ENCODE data around the gene UBA6.

Gene UBA6

DNA sequence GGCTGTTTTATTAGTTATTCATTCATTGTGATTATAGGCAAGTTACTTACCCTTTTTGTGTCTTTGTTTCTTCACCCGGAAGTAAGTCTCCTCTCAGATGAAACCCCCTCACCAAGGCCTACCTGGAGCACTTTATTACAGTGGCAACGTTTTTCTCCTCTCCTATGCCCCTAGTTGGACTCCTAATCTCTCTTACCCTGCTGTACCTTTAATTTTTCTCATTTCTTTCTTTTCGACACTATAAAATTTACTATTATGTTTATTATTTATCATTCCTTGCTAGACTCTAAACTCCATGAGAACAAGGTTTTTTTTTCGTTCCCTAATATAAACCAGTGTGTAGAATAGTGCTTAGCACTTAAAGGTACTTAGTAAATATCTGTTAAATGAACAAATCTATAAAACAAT lies 124.9 kb downstream of the UBA6 start:
- DNase-seq (ENCODE audit: low read depth), result no peak

DNA sequence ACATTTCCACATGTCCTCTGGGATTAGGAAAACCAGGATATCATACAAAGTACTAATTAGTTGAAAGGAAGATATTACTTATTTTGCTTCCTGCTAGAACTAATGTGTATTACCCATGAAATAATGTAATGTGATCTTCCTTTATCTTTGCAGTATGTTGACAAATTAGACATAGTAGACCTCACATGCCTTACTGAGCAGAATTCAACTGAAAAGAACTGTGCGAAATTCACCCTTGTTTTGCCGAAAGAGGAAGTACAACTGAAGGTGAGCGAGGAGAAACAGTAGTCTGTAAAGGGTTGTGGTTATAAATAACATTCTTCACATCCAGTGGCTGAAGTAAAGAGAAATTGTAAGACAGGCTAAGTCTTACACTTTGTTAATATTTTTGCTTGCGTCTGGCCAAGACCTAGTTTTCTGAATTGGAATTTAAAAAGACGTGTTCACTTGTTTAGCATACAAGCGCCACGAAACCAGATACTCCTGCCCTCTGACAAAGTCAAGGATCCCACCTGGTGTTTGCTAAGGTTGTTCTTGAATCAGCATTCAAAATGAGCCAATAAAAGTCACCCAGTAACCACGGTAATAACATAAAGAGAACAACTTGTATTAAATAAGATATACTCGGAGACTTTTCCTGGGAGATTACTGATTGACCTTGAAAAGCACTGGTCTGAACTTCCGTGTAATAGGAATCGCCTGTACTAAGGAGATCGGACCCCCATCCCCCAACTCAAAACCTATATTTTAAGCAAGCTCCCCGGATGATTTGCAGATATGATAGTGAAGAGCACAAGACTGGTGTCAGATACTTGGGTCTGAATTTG lies 125.5 kb downstream of the UBA6 start:
- no peak for DNase-seq (ENCODE audit: low read depth)

DNA sequence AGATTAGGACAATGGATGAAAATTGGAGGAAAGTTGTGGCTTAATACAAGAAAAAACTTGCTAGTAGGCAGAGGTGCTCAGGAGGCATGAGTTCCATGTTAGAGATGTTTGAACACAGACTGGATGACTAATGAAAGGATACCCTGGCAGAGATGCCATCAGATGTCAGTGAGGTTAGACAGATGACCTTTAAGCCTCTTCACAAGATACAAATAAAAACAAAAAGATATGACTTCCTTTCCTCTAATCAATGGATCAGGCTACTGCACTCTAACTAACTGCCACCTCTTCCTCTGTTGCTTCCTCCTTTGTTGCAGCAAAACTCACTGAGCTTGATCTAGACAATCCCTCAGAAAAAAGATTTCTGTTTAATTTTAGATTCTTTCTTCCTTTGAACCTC lies 127.8 kb downstream of the UBA6 start:
- DNase-seq (ENCODE audit: low read depth), result no peak

DNA sequence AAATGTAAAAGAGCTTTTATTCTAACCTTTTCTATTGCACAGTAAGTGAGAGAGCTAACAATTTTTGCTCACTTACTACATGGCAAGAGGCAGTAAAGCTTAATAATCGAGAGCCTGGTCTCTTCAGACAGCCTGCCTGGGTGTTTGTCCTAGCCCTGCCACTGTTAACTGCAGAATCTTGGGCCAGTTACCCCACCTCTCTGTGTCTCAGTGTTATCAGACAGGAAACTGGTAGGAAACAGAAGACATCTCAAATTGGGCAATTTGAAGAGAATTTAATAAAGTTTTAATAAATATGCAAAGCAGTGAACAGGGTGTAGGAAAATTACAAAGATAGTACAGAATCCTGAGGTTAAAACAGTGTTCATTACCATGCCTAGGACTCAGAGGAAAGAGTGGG lies 129.0 kb downstream of the UBA6 start:
- no peak for DNase-seq (ENCODE audit: low read depth)

DNA sequence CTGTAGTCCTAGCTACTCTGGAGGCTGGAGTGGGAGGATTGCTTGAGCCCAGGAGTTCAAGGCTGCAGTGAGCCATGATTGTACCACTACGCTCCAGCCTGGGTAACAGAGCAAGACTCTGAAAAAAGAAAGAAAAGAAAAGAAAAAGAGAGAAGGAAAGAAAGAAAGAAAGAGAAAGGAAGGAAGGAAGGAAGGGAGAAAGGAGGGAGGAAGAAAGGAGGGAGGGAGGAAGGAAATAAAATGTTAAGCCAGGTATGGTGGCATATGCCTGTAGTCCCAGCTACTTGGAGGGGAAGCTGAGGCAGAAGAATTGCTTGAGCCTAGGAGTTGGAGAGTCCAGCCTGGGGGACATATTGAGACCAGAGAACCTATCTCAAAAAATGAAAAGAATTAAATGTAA lies 130.4 kb downstream of the UBA6 start:
- DNase-seq (ENCODE audit: low read depth), result no peak

DNA sequence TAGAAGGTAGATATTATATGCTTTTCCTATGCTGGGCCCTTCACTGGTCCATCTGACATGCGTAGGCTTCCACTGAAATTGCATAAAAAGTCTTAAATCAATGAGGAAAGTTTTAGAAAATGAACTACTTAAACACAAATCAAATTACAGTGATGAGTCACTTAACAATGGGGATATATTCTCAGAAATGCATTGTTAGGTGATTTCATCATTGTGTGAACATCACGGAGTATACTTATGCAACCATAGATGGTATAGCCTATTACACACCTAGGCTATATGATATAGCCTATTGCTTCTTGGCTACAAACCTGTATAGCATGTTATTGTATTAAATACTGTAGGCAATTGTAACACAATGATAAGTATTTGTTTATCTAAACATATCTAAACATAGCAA lies 132.1 kb downstream of the UBA6 start:
- DNase-seq (ENCODE audit: low read depth), result no peak

DNA sequence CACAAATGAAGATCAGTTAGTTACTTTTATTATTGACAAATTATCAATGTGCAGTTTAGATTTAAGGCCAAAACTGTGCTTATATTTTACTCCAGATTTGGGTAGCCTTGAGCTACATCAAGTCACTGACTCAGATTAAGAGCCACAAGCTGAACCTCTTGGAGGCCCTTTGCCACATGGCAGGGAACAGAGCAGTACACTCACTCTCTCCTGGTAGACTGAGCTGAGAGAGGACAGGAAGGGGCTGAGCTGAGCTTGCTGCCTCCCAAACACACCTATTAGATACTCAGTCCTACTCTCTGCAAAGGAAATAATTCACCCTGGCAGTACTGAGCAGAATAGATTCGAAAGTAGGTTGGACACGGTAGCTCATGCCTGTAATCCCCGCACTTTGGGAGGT lies 134.6 kb downstream of the UBA6 start:
- DNase-seq (ENCODE audit: low read depth), result no peak

DNA sequence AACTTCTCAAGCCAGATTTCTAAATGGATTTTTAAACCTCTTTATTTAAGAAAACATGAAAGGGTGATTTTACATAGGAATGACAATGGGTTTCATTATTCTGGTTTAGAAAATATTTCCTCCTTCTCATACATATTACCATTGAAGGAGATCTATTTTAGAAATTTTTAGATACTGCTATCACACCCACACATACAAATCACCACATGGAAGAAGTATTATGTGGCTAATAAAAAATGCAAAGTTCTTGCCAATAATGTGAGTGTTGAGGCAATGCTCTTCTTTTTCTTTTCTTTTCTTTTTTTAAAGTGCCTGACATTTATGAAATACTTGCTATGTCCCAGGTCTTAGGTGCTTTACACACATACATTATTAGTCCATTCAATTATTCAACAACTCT lies 135.7 kb downstream of the UBA6 start:
- no peak for DNase-seq (ENCODE audit: low read depth)
